Glutamatergic neuron (in vitro differentiated cells): ENCODE data around the gene LRRC38. TPM values are rescaled to one million over a fixed set of nuclear protein-coding genes. Genes with fewer than 3 reads are reported as not detected.
"Not testable (repeated sequence)": the region's sequence is repeated elsewhere in the genome, so short reads cannot be mapped to it uniquely, and the experiment has no call there.

Source experiments
- DNase-seq: peaks from one replicate; pipeline ENCODE4 v3.0.0; 2022
- H3K27ac Mint-ChIP-seq: one replicate; pipeline ENCODE4 v1.8.0; 2020; ENCODE audit warnings: mild to moderate bottlenecking, mixed read lengths, inconsistent platforms; ENCODE audit not compliant: unreplicated experiment
- H3K27me3 Mint-ChIP-seq: one replicate; pipeline ENCODE4 v1.8.0; 2020; ENCODE audit warnings: mild to moderate bottlenecking, moderate library complexity, mixed read lengths, inconsistent platforms; ENCODE audit not compliant: unreplicated experiment
- H3K36me3 Mint-ChIP-seq: one replicate; pipeline ENCODE4 v1.8.0; 2020; ENCODE audit warnings: mild to moderate bottlenecking, mixed read lengths, inconsistent platforms; ENCODE audit not compliant: unreplicated experiment
- H3K4me1 Mint-ChIP-seq: one replicate; pipeline ENCODE4 v1.8.0; 2020; ENCODE audit warnings: mild to moderate bottlenecking, low read depth, mixed read lengths, inconsistent platforms; ENCODE audit not compliant: unreplicated experiment
- H3K4me3 Mint-ChIP-seq: one replicate; pipeline ENCODE4 v1.8.0; 2020; ENCODE audit warnings: mild to moderate bottlenecking, mixed read lengths, inconsistent platforms; ENCODE audit not compliant: unreplicated experiment
- H3K9me3 Mint-ChIP-seq: one replicate; pipeline ENCODE4 v1.8.0; 2020; ENCODE audit warnings: mild to moderate bottlenecking, moderate library complexity, mixed read lengths, inconsistent platforms; ENCODE audit not compliant: unreplicated experiment
- long read RNA-seq: library from polyadenylated mRNA; unstranded; transcript quantifications from one replicate; pipeline ENCODE4 v2.0.0, GENCODE V29; 2020; ENCODE audit not compliant: unreplicated experiment
- total RNA-seq: library from RNA; stranded (reverse); fragmentation: NEBNext Ultra II Directional; extraction: Animal tissue kit (Norgen Biotek cat#: 25700); gene quantifications from one replicate; pipeline ENCODE4 v1.2.1, GENCODE V29; 2021; ENCODE audit not compliant: unreplicated experiment
- TF ChIP-seq, protein P1 (sequence below): fragments of 200-600 bp; sonication (generic); IDR thresholded peaks from one replicate; pipeline ENCODE4 v1.5.0; 2021; ENCODE audit not compliant: partially characterized antibody, unreplicated experiment

LRRC38 gene
- total RNA-seq, result not detected
- long read RNA-seq, result 0 reads

GRCh38 chr1:13513895-13514546 is at the start of gene LRRC38:
Gene LRRC38, minus strand, starts transcription at chr1:13514003. Its CDS starts 410 bp downstream, at chr1:13513593.
- TF ChIP-seq, protein P1, sequence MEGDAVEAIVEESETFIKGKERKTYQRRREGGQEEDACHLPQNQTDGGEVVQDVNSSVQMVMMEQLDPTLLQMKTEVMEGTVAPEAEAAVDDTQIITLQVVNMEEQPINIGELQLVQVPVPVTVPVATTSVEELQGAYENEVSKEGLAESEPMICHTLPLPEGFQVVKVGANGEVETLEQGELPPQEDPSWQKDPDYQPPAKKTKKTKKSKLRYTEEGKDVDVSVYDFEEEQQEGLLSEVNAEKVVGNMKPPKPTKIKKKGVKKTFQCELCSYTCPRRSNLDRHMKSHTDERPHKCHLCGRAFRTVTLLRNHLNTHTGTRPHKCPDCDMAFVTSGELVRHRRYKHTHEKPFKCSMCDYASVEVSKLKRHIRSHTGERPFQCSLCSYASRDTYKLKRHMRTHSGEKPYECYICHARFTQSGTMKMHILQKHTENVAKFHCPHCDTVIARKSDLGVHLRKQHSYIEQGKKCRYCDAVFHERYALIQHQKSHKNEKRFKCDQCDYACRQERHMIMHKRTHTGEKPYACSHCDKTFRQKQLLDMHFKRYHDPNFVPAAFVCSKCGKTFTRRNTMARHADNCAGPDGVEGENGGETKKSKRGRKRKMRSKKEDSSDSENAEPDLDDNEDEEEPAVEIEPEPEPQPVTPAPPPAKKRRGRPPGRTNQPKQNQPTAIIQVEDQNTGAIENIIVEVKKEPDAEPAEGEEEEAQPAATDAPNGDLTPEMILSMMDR, result peak; percentile 12
- H3K27me3 Mint-ChIP-seq, result peaks cover 22% of the 10 kb centered on the region
- DNase-seq, result peak; percentile 52
- peaks cover under 1% of the 10 kb centered on the region for H3K36me3 Mint-ChIP-seq
- H3K4me3 Mint-ChIP-seq, result peak within 1 kb of the TSS; percentile 57
- no peak within 1 kb of the TSS for H3K27ac Mint-ChIP-seq
- no peaks in the 10 kb centered on the region for H3K4me1 Mint-ChIP-seq
- peaks cover 3% of the 10 kb centered on the region for H3K9me3 Mint-ChIP-seq

DNA sequence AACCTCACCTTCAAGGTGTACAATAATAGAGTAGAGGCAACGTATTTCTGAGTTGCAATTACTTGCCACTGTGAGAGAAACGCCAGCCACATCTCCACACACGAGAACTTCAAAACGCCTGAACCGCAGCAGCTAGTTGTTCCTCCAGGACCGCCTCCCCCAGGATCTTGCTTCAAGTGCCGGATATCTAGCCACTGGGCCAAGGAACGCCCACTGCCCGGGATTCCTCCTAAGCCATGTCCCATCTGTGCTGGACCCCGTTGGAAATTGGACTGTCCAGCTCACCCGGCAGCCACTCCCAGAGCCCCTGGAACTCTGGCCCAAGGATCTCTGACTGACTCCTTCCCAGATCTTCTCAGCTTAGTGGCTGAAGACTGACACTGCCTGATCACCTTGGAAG is 49.2 kb upstream of the LRRC38 start:
- not testable (repeated sequence) for H3K36me3 Mint-ChIP-seq, DNase-seq, H3K27ac Mint-ChIP-seq, H3K4me3 Mint-ChIP-seq, H3K4me1 Mint-ChIP-seq, H3K9me3 Mint-ChIP-seq, H3K27me3 Mint-ChIP-seq

GRCh38 chr1:13560541-13560940 is 46.7 kb upstream of the LRRC38 start:
- Mint-ChIP-seq H3K27me3 (peaks cover 4% of the 10 kb centered on the region), H3K4me1 (no peaks in the 10 kb centered on the region), H3K4me3 (no peak overlapping the region), H3K27ac (no peak overlapping the region), H3K9me3 (no peaks in the 10 kb centered on the region), H3K36me3 (no peaks in the 10 kb centered on the region)
- TF ChIP-seq, protein P1, result no peak
- DNase-seq, result no peak

DNA sequence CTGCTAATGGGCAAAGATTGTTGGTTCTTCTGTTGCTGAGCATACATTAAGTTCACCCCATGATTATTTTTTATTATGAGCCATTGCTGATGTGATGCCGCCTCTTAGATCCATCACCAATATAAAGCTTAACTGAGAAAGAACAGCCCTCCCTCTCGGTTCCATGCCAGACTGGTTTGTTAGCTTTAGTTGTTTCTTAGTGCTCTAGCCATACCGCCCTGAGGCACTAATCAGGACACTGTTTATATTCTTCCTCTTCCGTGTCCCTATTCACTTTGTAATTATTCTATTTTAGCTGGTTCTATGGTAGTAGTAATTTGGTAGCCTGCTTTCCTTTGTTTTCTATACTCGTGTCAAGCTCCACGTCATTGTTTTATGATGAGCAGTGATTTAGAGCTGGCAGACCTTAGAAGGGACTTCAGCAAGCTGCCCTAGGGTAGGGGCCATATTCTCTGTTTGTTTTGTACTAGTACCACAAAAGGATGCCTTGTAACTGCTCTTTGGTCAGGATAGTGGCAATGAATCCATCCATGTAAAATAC is 42.5 kb upstream of the LRRC38 start:
- H3K4me1 Mint-ChIP-seq, result no peaks in the 10 kb centered on the region
- TF ChIP-seq, protein P1, result no peak

GRCh38 chr1:13554798-13555197 is 41.0 kb upstream of the LRRC38 start:
- H3K9me3 Mint-ChIP-seq, result no peaks in the 10 kb centered on the region
- H3K4me3 Mint-ChIP-seq, result no peak overlapping the region
- H3K27me3 Mint-ChIP-seq, result peaks cover 1% of the 10 kb centered on the region
- H3K4me1 Mint-ChIP-seq, result no peaks in the 10 kb centered on the region
- TF ChIP-seq, protein P1, result no peak
- no peak overlapping the region for H3K27ac Mint-ChIP-seq
- H3K36me3 Mint-ChIP-seq, result no peaks in the 10 kb centered on the region
- no peak for DNase-seq

More for the DNA sequence above, 42.5 kb upstream of the LRRC38 start:
- DNase-seq, result no peak
- H3K36me3 Mint-ChIP-seq, result no peaks in the 10 kb centered on the region
- H3K27ac Mint-ChIP-seq, result no peak overlapping the region
- no peaks in the 10 kb centered on the region for H3K9me3 Mint-ChIP-seq
- peaks cover 1% of the 10 kb centered on the region for H3K27me3 Mint-ChIP-seq
- no peak overlapping the region for H3K4me3 Mint-ChIP-seq
